Neutrophil (primary cell): ENCODE measurements around the gene GABPB2.
A peak's percentile ranks its signal among the peaks of the same experiment; 100 is the strongest.

Experiments used
- H3K27ac ChIP-seq: fragments of 200-600 bp; sonication (generic); 2 replicates; pipeline ENCODE4 v1.5.1; 2016; ENCODE audit warnings: mild to moderate bottlenecking, moderate library complexity
- H3K27me3 ChIP-seq: fragments of 200-600 bp; sonication (generic); 2 replicates; pipeline ENCODE4 v1.6.0; 2016; ENCODE audit warnings: mild to moderate bottlenecking
- H3K36me3 ChIP-seq: fragments of 200-600 bp; sonication (generic); 2 replicates; pipeline ENCODE4 v1.5.1; 2017
- H3K4me1 ChIP-seq, 2 experiments: fragments of 200-600 bp in 1 of 2; sonication (generic) in 1 of 2; 1 replicate in 1 of 2; 2 replicates in 1 of 2; pipeline versions ENCODE4 v1.5.1 to v1.6.1; 2013 to 2016; ENCODE audit warnings: low read depth in 1 of 2, low read length in 1 of 2, mild to moderate bottlenecking in 1 of 2, moderate library complexity in 1 of 2; ENCODE audit not compliant: control insufficient read depth in 1 of 2, insufficient read depth in 1 of 2
- H3K4me3 ChIP-seq, 2 experiments: fragments of 200-600 bp in 1 of 2; sonication (generic) in 1 of 2; 1 replicate in 1 of 2; 2 replicates in 1 of 2; pipeline ENCODE4 v1.5.1; 2013 to 2016; ENCODE audit warnings: low read depth in 1 of 2, low read length in 1 of 2, mild to moderate bottlenecking in 1 of 2, moderate library complexity in 1 of 2
- H3K9me3 ChIP-seq: fragments of 200-600 bp; sonication (generic); 2 replicates; pipeline ENCODE4 v1.5.1; 2016
- TF ChIP-seq, protein P1 (sequence below): fragments of 200-600 bp; sonication (generic); IDR thresholded peaks from 2 replicates; pipeline ENCODE4 v1.5.1; 2016; ENCODE audit warnings: antibody characterized with exemption

GABPB2 gene

DNA sequence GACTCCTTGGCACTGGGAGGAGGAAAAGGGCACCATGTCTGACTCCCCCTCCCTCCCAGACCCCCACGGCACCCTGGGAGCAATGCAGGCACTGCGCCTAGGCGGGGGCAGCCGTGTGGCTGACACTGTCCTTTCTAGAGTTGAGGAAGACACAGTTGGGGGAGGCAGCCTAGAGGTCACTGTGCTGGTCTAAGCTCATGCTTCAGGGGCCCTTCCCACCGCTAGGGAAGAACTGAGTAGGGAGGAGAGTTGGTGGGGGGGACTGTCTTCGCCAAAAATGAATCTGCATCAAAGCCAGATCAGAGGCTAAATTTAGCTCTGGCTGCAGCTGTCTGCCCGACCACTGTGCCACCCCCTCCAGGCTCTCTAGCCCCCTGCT lies 72.5 kb downstream of the GABPB2 start:
- peaks cover 16 to 23% of the 10 kb centered on the region in 2 experiments for H3K4me1 ChIP-seq
- TF ChIP-seq, protein P1, sequence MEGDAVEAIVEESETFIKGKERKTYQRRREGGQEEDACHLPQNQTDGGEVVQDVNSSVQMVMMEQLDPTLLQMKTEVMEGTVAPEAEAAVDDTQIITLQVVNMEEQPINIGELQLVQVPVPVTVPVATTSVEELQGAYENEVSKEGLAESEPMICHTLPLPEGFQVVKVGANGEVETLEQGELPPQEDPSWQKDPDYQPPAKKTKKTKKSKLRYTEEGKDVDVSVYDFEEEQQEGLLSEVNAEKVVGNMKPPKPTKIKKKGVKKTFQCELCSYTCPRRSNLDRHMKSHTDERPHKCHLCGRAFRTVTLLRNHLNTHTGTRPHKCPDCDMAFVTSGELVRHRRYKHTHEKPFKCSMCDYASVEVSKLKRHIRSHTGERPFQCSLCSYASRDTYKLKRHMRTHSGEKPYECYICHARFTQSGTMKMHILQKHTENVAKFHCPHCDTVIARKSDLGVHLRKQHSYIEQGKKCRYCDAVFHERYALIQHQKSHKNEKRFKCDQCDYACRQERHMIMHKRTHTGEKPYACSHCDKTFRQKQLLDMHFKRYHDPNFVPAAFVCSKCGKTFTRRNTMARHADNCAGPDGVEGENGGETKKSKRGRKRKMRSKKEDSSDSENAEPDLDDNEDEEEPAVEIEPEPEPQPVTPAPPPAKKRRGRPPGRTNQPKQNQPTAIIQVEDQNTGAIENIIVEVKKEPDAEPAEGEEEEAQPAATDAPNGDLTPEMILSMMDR: no peak
- no peaks in the 10 kb centered on the region for H3K36me3 ChIP-seq
- H3K9me3 ChIP-seq: no peaks in the 10 kb centered on the region
- no peak overlapping the region for H3K27ac ChIP-seq
- H3K4me3 ChIP-seq: no peak overlapping the region
- H3K27me3 ChIP-seq: peaks cover 53% of the 10 kb centered on the region

DNA sequence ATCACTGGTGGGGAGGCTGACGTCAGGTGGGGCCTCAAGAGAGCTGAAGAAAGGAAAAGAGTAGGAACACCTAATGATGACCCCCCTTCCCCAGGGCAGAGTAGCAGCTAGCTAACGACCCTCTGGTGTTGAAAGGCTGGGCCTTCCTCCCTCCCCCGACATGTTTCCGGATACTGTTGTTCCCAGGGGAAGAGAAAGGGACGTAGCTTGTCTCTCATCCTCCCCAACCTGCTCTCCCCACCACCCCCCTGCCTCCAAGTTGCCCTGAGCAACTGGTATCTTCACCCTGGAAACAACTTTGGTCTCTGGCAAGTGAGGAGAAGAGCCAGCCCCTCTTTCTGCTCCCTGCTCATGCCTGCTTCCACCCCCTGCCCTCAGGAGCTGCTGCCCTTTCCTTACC lies 73.4 kb downstream of the GABPB2 start:
- Histone ChIP-seq H3K9me3 (no peaks in the 10 kb centered on the region), H3K27me3 (peaks cover 58% of the 10 kb centered on the region), H3K36me3 (no peaks in the 10 kb centered on the region), H3K4me3 (no peak overlapping the region), H3K27ac (no peak overlapping the region), H3K4me1 (peaks cover 16 to 23% of the 10 kb centered on the region in 2 experiments)
- TF ChIP-seq, protein P1: no peak

DNA sequence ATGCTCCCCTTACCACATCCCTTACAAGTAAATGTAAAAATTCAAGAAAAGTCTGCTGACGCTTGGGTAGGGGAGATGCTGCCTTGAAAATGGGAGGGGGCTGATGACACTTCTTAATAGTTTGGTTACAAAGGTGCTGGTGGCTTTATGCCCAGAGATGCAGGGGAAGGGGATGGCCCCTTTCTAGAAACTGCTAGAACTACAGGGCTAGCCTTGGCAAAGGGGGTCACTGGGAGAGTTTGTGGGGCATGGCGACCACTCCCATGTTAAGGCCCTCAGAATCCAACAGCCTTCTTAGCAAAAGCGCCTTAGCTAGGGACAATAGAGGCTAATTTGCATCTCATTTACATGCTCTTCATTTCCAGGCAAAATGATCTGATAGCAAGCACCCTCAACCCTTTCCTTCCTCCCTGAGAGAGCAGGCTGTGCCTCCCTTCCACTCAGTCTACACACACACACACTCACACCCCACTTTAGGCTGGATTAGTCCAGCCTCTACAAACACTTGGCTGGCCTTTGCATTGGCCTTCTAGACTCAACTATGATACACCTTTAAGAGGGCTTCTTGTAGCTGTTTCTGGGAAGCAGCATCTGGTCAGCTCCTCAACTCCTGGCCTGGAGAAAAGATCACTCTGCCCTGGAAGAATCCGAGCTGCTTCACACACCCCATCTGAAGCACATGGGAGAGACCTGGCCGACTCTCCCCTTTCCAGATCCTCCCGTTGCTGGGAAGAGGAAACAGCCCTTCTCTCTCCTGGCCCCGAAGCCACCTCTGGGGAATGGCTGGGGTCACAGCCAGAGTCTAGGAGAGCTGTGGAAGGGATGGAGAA lies 74.1 kb downstream of the GABPB2 start:
- Histone ChIP-seq H3K27me3 (peaks cover 58% of the 10 kb centered on the region), H3K9me3 (no peaks in the 10 kb centered on the region), H3K36me3 (no peaks in the 10 kb centered on the region), H3K27ac (no peak overlapping the region), H3K4me1 (peaks cover 16 to 23% of the 10 kb centered on the region in 2 experiments), H3K4me3 (no peak overlapping the region)
- TF ChIP-seq, protein P1: no peak

DNA sequence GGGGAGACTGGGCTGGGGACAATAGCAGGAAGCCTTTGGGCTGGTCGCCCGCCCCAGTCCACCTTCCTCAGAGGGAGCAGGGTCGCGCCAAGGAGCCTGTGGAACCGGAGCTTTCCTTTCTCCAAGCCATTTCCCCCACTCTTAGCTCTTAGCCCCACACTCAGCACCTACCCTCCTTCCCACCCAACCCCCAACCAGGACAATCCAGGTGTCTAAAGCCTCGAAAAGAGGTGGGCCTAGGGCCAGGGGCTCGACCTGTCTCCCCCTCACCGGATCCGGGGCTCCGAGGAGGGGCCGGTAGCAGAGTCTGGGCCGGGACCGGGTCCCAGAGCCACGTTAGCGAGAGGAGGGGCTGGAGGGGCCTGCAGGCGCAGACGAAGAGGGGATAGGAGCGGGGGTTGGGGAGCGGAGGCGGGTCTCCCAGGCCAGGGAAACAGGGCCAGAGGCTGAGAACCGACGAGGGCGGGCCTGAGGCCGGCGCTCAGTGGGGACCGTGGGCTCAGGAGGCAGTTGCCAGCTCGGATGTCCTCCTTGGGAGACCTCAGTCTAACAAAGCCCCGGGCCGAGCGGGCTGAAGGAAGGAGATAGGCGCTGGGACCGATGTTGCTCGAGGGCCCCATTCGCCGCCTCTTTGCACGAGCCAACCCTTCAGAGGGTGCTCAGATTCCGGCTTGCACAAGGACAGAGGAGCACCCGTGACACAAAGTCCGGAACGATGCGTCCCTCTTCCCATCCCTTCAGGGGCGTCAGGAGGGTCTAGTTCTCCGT lies 74.9 kb downstream of the GABPB2 start:
- Histone ChIP-seq H3K4me3 (peak overlapping the region; percentile 78 to 99), H3K27ac (no peak overlapping the region), H3K36me3 (no peaks in the 10 kb centered on the region), H3K27me3 (peaks cover 58% of the 10 kb centered on the region), H3K9me3 (no peaks in the 10 kb centered on the region), H3K4me1 (peaks cover 16 to 23% of the 10 kb centered on the region in 2 experiments)
- TF ChIP-seq, protein P1: no peak

DNA sequence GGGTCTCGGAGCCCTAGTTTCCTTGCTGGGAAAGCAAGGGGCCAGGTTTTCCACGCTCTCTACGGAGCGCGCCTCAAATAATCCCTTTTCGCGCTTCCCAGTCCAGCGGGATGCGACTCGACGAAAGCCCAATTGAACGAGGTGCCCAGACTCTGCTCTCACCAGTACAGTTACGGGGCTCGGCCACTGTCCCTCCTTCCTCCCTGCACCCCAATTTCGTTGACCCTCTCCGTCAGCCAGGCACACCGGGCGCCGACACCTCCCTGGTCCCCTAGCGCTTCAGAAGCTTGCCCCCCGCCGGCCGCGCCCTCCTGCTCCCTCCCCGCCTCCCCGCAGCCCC lies 75.5 kb downstream of the GABPB2 start:
- Histone ChIP-seq H3K27me3 (peaks cover 58% of the 10 kb centered on the region), H3K4me3 (peak overlapping the region; percentile 78 to 99), H3K9me3 (no peaks in the 10 kb centered on the region), H3K4me1 (peaks cover 16 to 23% of the 10 kb centered on the region in 2 experiments), H3K27ac (peak overlapping the region; percentile 45), H3K36me3 (no peaks in the 10 kb centered on the region)
- TF ChIP-seq, protein P1: no peak
